Astrocyte of the spinal cord (primary cell): ENCODE results near the gene IVNS1ABP.

Experiments
- DNase-seq: peaks from one replicate; pipeline ENCODE4 v3.0.0; 2011; ENCODE audit warnings: low read depth, low spot score
- H3K4me3 ChIP-seq: 2 replicates; pipeline ENCODE4 v1.5.1; 2011; ENCODE audit warnings: low read depth, mild to moderate bottlenecking, low read length, moderate library complexity
- in situ Hi-C: cut with HindIII; loops from 2 replicates; pipeline ENCODE4 v1.10.0; 2017; ENCODE audit warnings: low sequenced_read_pairs
- TF ChIP-seq, protein P1 (sequence below): IDR thresholded peaks from 2 replicates; pipeline ENCODE4 v1.5.1; 2012; ENCODE audit warnings: low read depth, mild to moderate bottlenecking, low read length, inconsistent platforms

The IVNS1ABP gene

GRCh38 chr1:185250063-185250462, 67.0 kb downstream of the IVNS1ABP start:
- in situ Hi-C loops: no loop called here
- H3K4me3 ChIP-seq: no peak overlapping the region
- TF ChIP-seq, protein P1, sequence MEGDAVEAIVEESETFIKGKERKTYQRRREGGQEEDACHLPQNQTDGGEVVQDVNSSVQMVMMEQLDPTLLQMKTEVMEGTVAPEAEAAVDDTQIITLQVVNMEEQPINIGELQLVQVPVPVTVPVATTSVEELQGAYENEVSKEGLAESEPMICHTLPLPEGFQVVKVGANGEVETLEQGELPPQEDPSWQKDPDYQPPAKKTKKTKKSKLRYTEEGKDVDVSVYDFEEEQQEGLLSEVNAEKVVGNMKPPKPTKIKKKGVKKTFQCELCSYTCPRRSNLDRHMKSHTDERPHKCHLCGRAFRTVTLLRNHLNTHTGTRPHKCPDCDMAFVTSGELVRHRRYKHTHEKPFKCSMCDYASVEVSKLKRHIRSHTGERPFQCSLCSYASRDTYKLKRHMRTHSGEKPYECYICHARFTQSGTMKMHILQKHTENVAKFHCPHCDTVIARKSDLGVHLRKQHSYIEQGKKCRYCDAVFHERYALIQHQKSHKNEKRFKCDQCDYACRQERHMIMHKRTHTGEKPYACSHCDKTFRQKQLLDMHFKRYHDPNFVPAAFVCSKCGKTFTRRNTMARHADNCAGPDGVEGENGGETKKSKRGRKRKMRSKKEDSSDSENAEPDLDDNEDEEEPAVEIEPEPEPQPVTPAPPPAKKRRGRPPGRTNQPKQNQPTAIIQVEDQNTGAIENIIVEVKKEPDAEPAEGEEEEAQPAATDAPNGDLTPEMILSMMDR: no peak
- DNase-seq: no peak

DNA sequence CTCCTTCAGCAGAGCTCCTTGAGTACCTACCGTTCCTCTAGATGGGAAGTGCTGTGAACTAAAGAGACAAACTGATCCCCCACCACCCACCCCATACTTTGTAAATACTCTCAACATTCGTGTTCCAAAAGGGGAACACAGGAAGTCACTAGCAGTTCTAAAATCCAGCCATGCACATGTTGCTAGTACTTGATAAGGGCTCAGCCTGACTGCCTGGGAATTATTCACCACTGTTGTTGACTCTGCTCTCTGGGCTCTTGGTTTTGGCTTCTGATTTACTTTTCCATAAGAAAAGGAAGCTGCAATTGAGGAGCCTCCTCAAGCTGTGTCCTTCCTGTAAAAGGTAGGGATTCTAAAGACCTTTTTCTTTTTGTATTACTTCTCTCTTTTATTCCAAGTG, 67.5 kb downstream of the IVNS1ABP start:
- TF ChIP-seq, protein P1: no peak
- no peak for DNase-seq
- H3K4me3 ChIP-seq: no peak overlapping the region
- in situ Hi-C loops: no loop called here
